CD14-positive monocyte (primary cell): ENCODE data around the gene C20orf173. TPM values are rescaled to one million over a fixed set of nuclear protein-coding genes. Genes with fewer than 3 reads are reported as not detected.

Experiments used
- DNase-seq, 3 donors: peaks; one replicate each; pipeline ENCODE4 v3.0.0-alpha.2; 2011 to 2022
- H2AFZ ChIP-seq: 2 replicates; pipeline ENCODE4 v1.6.0; 2012; ENCODE audit warnings: mild to moderate bottlenecking, low read depth, low read length, inconsistent platforms; ENCODE audit not compliant: insufficient read depth, poor library complexity, severe bottlenecking
- H3K27ac ChIP-seq, 2 donors: 1 replicate in 1 of 2; 2 replicates in 1 of 2; pipeline ENCODE4 v1.5.1; 2012 to 2013; ENCODE audit warnings: low read length in 2 of 2, control low read depth in 1 of 2, inconsistent platforms in 1 of 2, low read depth in 1 of 2, mild to moderate bottlenecking in 1 of 2
- H3K27me3 ChIP-seq, 2 donors: one replicate each; pipeline versions ENCODE4 v1.6.0 to v1.6.1; 2011 to 2013; ENCODE audit warnings: low read length in 2 of 2; ENCODE audit not compliant: control insufficient read depth in 2 of 2, insufficient read depth in 2 of 2
- H3K36me3 ChIP-seq, 2 donors: replicated peaks in 1 of 2; 1 replicate in 1 of 2; 2 replicates in 1 of 2; pipeline versions ENCODE4 v1.5.1 to v1.6.1; 2012 to 2013; ENCODE audit warnings: low read length in 2 of 2, control low read depth in 1 of 2, inconsistent platforms in 1 of 2, mild to moderate bottlenecking in 1 of 2; ENCODE audit not compliant: insufficient read depth in 2 of 2, control insufficient read depth in 1 of 2
- H3K4me1 ChIP-seq, 2 donors: 1 replicate in 1 of 2; 2 replicates in 1 of 2; pipeline versions ENCODE4 v1.5.1 to v1.6.1; 2012 to 2013; ENCODE audit warnings: low read length in 2 of 2, control low read depth in 1 of 2, inconsistent platforms in 1 of 2, mild to moderate bottlenecking in 1 of 2, moderate library complexity in 1 of 2; ENCODE audit not compliant: insufficient read depth in 2 of 2, control insufficient read depth in 1 of 2
- H3K4me2 ChIP-seq: replicated peaks from 2 replicates; pipeline ENCODE3; 2012; ENCODE audit warnings: low read length, moderate library complexity, mild to moderate bottlenecking; ENCODE audit not compliant: poor library complexity, severe bottlenecking; ENCODE audit errors: extremely low read depth
- H3K4me3 ChIP-seq, 3 experiments: fragments of 200-600 bp in 1 of 3; sonication (generic) in 1 of 3; replicated peaks in 1 of 3; 1 replicate in 2 of 3; 2 replicates in 1 of 3; pipeline ENCODE4 v1.5.1; 2011 to 2013; ENCODE audit warnings: low read length in 3 of 3, mild to moderate bottlenecking in 3 of 3, control low read depth in 2 of 3, low read depth in 2 of 3, inconsistent platforms in 1 of 3, moderate library complexity in 1 of 3
- H3K79me2 ChIP-seq: 2 replicates; pipeline ENCODE4 v1.6.0; 2012; ENCODE audit warnings: mild to moderate bottlenecking, control low read depth, inconsistent platforms, low read length, moderate library complexity; ENCODE audit not compliant: insufficient read depth
- H3K9ac ChIP-seq: 2 replicates; pipeline ENCODE4 v1.6.0; 2017; ENCODE audit warnings: low read length, mild to moderate bottlenecking; ENCODE audit not compliant: insufficient read depth, poor library complexity, severe bottlenecking
- H3K9me3 ChIP-seq, 2 donors: replicated peaks in 1 of 2; 1 replicate in 1 of 2; 2 replicates in 1 of 2; pipeline versions ENCODE4 v1.5.1 to v1.6.1; 2012 to 2013; ENCODE audit warnings: low read length in 2 of 2, control low read depth in 1 of 2; ENCODE audit not compliant: control insufficient read depth in 1 of 2, insufficient read depth in 1 of 2
- H4K20me1 ChIP-seq: 2 replicates; pipeline ENCODE4 v1.6.0; 2012; ENCODE audit warnings: mild to moderate bottlenecking, low read length, control low read depth, moderate library complexity; ENCODE audit not compliant: insufficient read depth
- H3K27ac Mint-ChIP-seq, 7 donors: one replicate each; pipeline ENCODE4 v1.8.0; 2020; ENCODE audit warnings: mild to moderate bottlenecking in 7 of 7, mixed read lengths in 7 of 7, moderate library complexity in 6 of 7, inconsistent platforms in 2 of 7
- H3K27me3 Mint-ChIP-seq, 3 donors: one replicate each; pipeline ENCODE4 v1.8.0; 2021 to 2022; ENCODE audit warnings: low read depth in 3 of 3, mild to moderate bottlenecking in 3 of 3, mixed read lengths in 3 of 3, moderate library complexity in 3 of 3, inconsistent platforms in 1 of 3
- H3K36me3 Mint-ChIP-seq, 2 donors: one replicate each; pipeline ENCODE4 v1.8.0; 2020; ENCODE audit warnings: mixed read lengths in 2 of 2, inconsistent platforms in 1 of 2, mild to moderate bottlenecking in 1 of 2
- H3K4me1 Mint-ChIP-seq: one replicate; pipeline ENCODE4 v1.8.0; 2020; ENCODE audit warnings: mild to moderate bottlenecking, mixed read lengths
- H3K4me3 Mint-ChIP-seq, 2 donors: one replicate each; pipeline ENCODE4 v1.8.0; 2020; ENCODE audit warnings: mild to moderate bottlenecking in 2 of 2, mixed read lengths in 2 of 2, moderate library complexity in 1 of 2
- H3K9me3 Mint-ChIP-seq, 7 donors: one replicate each; pipeline ENCODE4 v1.8.0; 2020 to 2022; ENCODE audit warnings: mixed read lengths in 7 of 7, mild to moderate bottlenecking in 6 of 7, moderate library complexity in 6 of 7, inconsistent platforms in 2 of 7
- WGBS: methylation state at CpG from one replicate; pipeline ENCODE4 v1.1.5; 2013; ENCODE audit warnings: missing lambda C conversion rate; ENCODE audit not compliant: insufficient coverage; 5-methylcytosine and 5-hydroxymethylcytosine counted together
- intact Hi-C, 2 donors: fragments of 100-400 bp; cut with micrococcal nuclease; formaldehyde crosslinking; loops; one replicate each; pipeline versions ENCODE4 v1.15.0 to v1.15.1; 2023
- polyA plus RNA-seq, 3 donors: library from polyadenylated mRNA; depleted of rRNA in 1 of 3; unstranded in 2 of 3; stranded (reverse) in 1 of 3; fragments of 300-500 nt in 2 of 3; fragments of >200 nt in 1 of 3; fragmentation: Illumina TruSeq in 2 of 3; gene quantifications; 1 replicate in 2 of 3; 2 replicates in 1 of 3; pipeline ENCODE4 v1.2.3, GENCODE V29; 2012 to 2021
- TF ChIP-seq, protein P1 (sequence below): fragments of 200-600 bp; IDR thresholded peaks from one replicate; pipeline ENCODE4 v1.8.0; 2022; ENCODE audit warnings: antibody characterized with exemption, mild to moderate bottlenecking

C20orf173 gene
- polyA plus RNA-seq, 3 donors: not detected

DNA sequence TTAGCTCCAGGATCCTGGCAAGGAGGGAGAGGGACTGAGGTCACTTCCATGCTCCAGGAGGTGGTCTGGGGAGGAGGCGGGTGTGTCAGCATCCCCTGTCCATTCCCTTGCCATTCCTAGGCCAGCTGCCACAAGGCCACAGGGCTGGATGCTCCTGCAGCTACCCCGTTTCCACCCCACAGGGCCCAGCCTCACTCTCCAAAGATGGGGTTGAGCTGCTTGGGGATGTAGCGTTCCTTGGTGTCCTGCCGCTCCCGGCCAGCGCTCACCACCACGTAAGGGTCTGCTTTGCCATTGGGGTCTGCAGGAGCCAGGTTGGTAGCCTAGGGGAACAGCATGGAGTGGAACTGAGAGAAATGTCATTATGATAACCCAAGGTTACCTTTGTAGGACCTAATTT, 35.5 kb upstream of the C20orf173 start:
- H3K4me1 Mint-ChIP-seq: no peaks in the 10 kb centered on the region
- 95% methylated on average over 7 of the region's 7 CpGs for WGBS
- H3K79me2 ChIP-seq: no peaks in the 10 kb centered on the region
- H3K9me3 ChIP-seq: no peaks in the 10 kb centered on the region
- no peak for DNase-seq
- no peaks in the 10 kb centered on the region for H3K9me3 Mint-ChIP-seq
- intact Hi-C loops: no loop called here
- H3K27ac Mint-ChIP-seq: no peak overlapping the region
- peaks cover 6 to 13% (median 7%) of the 10 kb centered on the region in 3 donors for H3K27me3 Mint-ChIP-seq
- no peak overlapping the region for H3K4me3 Mint-ChIP-seq
- H3K4me2 ChIP-seq: no peak overlapping the region
- no peak overlapping the region for H3K27ac ChIP-seq
- no peaks in the 10 kb centered on the region for H3K36me3 Mint-ChIP-seq
- TF ChIP-seq, protein P1, sequence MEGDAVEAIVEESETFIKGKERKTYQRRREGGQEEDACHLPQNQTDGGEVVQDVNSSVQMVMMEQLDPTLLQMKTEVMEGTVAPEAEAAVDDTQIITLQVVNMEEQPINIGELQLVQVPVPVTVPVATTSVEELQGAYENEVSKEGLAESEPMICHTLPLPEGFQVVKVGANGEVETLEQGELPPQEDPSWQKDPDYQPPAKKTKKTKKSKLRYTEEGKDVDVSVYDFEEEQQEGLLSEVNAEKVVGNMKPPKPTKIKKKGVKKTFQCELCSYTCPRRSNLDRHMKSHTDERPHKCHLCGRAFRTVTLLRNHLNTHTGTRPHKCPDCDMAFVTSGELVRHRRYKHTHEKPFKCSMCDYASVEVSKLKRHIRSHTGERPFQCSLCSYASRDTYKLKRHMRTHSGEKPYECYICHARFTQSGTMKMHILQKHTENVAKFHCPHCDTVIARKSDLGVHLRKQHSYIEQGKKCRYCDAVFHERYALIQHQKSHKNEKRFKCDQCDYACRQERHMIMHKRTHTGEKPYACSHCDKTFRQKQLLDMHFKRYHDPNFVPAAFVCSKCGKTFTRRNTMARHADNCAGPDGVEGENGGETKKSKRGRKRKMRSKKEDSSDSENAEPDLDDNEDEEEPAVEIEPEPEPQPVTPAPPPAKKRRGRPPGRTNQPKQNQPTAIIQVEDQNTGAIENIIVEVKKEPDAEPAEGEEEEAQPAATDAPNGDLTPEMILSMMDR: no peak
- H4K20me1 ChIP-seq: no peaks in the 10 kb centered on the region
- H3K36me3 ChIP-seq: no peaks in the 10 kb centered on the region
- H3K27me3 ChIP-seq: no peaks in the 10 kb centered on the region
- H3K9ac ChIP-seq: no peak overlapping the region
- H2AFZ ChIP-seq: no peak overlapping the region
- H3K4me3 ChIP-seq: no peak overlapping the region
- H3K4me1 ChIP-seq: no peaks in the 10 kb centered on the region

DNA sequence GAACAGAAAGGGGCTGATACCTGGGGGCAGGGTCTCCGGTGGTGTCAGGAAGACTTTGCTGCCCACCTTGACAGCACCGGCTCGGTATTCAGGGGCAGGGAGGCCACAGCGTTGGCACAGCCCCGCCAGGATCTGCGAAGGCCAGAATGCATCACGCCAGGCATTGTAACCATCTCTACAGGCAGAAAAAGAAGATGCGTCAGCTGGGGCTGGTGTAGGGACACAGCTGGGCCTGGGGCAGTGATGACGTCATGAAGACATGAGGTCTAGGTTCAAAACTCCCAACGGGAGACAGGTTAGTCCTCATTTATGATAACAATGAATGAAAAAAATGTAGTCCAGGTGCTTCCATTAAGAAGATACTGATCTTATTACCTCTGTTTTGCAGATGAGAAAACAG, 34.4 kb upstream of the C20orf173 start:
- no peaks in the 10 kb centered on the region for H3K79me2 ChIP-seq
- 100% methylated on average over 9 of the region's 10 CpGs for WGBS
- no peaks in the 10 kb centered on the region for H3K9me3 ChIP-seq
- no peak overlapping the region for H3K27ac ChIP-seq
- no peaks in the 10 kb centered on the region for H4K20me1 ChIP-seq
- no peak overlapping the region for H3K4me3 ChIP-seq
- Mint-ChIP-seq H3K27ac (peak overlapping the region in 1 of 7 donors; percentile 37), H3K9me3 (no peaks in the 10 kb centered on the region), H3K36me3 (no peaks in the 10 kb centered on the region), H3K27me3 (peaks cover 6 to 13% (median 7%) of the 10 kb centered on the region in 3 donors), H3K4me1 (no peaks in the 10 kb centered on the region), H3K4me3 (no peak overlapping the region)
- H3K9ac ChIP-seq: no peak overlapping the region
- no peaks in the 10 kb centered on the region for H3K27me3 ChIP-seq
- H3K36me3 ChIP-seq: no peaks in the 10 kb centered on the region
- no peaks in the 10 kb centered on the region for H3K4me1 ChIP-seq
- intact Hi-C loops: no loop called here
- TF ChIP-seq, protein P1: no peak
- no peak overlapping the region for H2AFZ ChIP-seq
- H3K4me2 ChIP-seq: no peak overlapping the region
- no peak for DNase-seq
